Left cardiac atrium (tissue), 4 donors: ENCODE measurements around the gene PHETA2. TPM values are rescaled to one million over a fixed set of nuclear protein-coding genes. Genes with fewer than 3 reads are reported as not detected.
"Not testable (repeated sequence)": the region's sequence is repeated elsewhere in the genome, so short reads cannot be mapped to it uniquely, and the experiment has no call there.

Experiments
- ATAC-seq, 2 donors: fragments of 200-7000 bp; cut with Tn5 transposase; one replicate each; pipeline ENCODE4 v1.9.1; 2020; ENCODE audit warnings: mild to moderate bottlenecking in 2 of 2, moderate library complexity in 2 of 2
- DNase-seq: peaks from one replicate; pipeline ENCODE4 v3.0.0-alpha.2; 2020
- intact Hi-C, 2 donors: fragments of 100-400 bp; cut with DNase I; formaldehyde crosslinking; loops; one replicate each; pipeline versions ENCODE4 v1.14.1 to v1.15.1; 2022 to 2023
- total RNA-seq, 2 donors: library from RNA; stranded (reverse); fragmentation: NEBNext Ultra II Directional; extraction: Animal tissue kit (Norgen Biotek cat#: 25700); gene quantifications; one replicate each; pipeline ENCODE4 v1.2.1, GENCODE V29; 2021
- donor health status: DM: no; HTN: yes; CAD: no.
- donor health status: DM: no; HTN: yes; CAD: no; lungs with severe emphysema.
- donor health status: DM: yes; HTN: yes; CAD: no.
- donor health status: Dilated cardiomyopathy.

The PHETA2 gene
- total RNA-seq, 2 donors from 2014 or later, result 8.7 to 11.3 TPM

GRCh38 chr22:42067671-42068251 lies 6.3 kb upstream of the PHETA2 start:
- no peak for ATAC-seq
- intact Hi-C loops, result no loop called here
- DNase-seq, result no peak

GRCh38 chr22:42068291-42068690 lies 5.8 kb upstream of the PHETA2 start:
- intact Hi-C loops, result no loop called here
- ATAC-seq (no peak), DNase-seq (no peak)

GRCh38 chr22:42069801-42070516 lies 4.1 kb upstream of the PHETA2 start:
- intact Hi-C loops, result no loop called here
- ATAC-seq, result peak; percentile 1 to 6
- DNase-seq, result no peak

GRCh38 chr22:42070517-42071422 lies 3.3 kb upstream of the PHETA2 start, which contains the start of gene NAGA:
Gene NAGA (minus strand): TSS chr22:42070812. CDS start chr22:42070297, 515 bp downstream.
- intact Hi-C loops, result no loop called here
- ATAC-seq (peak; percentile 97), DNase-seq (peak; percentile 98)

- intact Hi-C loops, ATAC-seq, DNase-seq: not testable (repeated sequence)
Measured at GRCh38 chr22:42071508-42071907, 2.5 kb upstream of the PHETA2 start.

GRCh38 chr22:42072606-42073330 lies 1.3 kb upstream of the PHETA2 start:
- no peak for DNase-seq
- no peak for ATAC-seq
- intact Hi-C loops, result no loop called here

- intact Hi-C loops, result no loop called here
- no peak for DNase-seq
- no peak for ATAC-seq
Measured at GRCh38 chr22:42073621-42074041, 417 bp upstream of the PHETA2 start.

GRCh38 chr22:42074846-42075676 lies 1.0 kb downstream of the PHETA2 start:
- DNase-seq (no peak), ATAC-seq (no peak)
- intact Hi-C loops, result no loop called here

GRCh38 chr22:42076764-42077485 lies 2.9 kb downstream of the PHETA2 start:
- no peak for DNase-seq
- no peak for ATAC-seq
- intact Hi-C loops, result no loop called here

- no peak for ATAC-seq
- peak; percentile 32 for DNase-seq
- intact Hi-C loops, result no loop called here
Measured at GRCh38 chr22:42077486-42078125, 3.6 kb downstream of the PHETA2 start.

- DNase-seq (no peak), ATAC-seq (peak; percentile 9 to 21)
- intact Hi-C loops, result no loop called here
Measured at GRCh38 chr22:42078469-42079318, 4.6 kb downstream of the PHETA2 start.

GRCh38 chr22:42079319-42080251 lies 5.5 kb downstream of the PHETA2 start, which contains the start of gene SMDT1:
Gene SMDT1 (plus strand): TSS chr22:42079700. CDS start chr22:42079769, 69 bp downstream.
- peak; percentile 94 for ATAC-seq
- intact Hi-C loops, result no loop called here

GRCh38 chr22:42080287-42080686 lies 6.2 kb downstream of the PHETA2 start:
- ATAC-seq (peak in 1 of 2 donors; percentile 13), DNase-seq (peak; percentile 43)
- intact Hi-C loops, result no loop called here

More at GRCh38 chr22:42079319-42080251, 5.5 kb downstream of the PHETA2 start, which contains the start of gene SMDT1:
- peak; percentile 100 for DNase-seq

GRCh38 chr22:42083119-42083518 lies 9.1 kb downstream of the PHETA2 start:
- ATAC-seq, result no peak
- no peak for DNase-seq
- intact Hi-C loops, result no loop called here

- DNase-seq (no peak), ATAC-seq (no peak)
- intact Hi-C loops, result no loop called here
Measured at GRCh38 chr22:42084874-42085273, 10.8 kb downstream of the PHETA2 start.
